ENCODE results near the gene ULK4.

Gene ULK4

DNA sequence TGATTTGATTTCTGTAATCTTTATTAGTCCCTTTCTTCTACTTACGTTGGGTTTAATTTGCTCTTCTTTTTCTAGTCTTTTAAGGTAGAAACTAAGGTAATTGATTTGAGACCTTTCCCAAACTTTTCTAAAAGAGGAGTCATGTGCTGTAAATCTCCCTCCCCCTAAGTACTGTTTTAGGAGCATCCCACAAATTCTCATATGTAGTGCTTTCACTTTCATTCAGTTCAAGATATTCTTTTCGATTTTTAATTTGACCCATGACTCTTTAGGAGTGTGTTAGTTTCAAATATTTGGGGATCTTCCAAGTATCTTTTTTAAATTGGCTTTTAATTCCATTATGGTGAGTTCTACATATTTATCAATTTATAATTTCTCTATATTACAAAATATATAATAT lies 520.8 kb downstream of the ULK4 start:
- H3K27me3 ChIP-seq (ENCODE audit: insufficient read depth, low read length, poor library complexity, severe bottlenecking), result no peaks in the 10 kb centered on the region
- H2AFZ ChIP-seq (ENCODE audit: low read length), result no peak overlapping the region
- H3K9me2 ChIP-seq (replicated peaks; ENCODE audit: low read depth, low read length), result no peaks in the 10 kb centered on the region
- H3K4me1 ChIP-seq (ENCODE audit: insufficient read depth, low read length, poor library complexity, severe bottlenecking), result peaks cover 8% of the 10 kb centered on the region
- no peaks in the 10 kb centered on the region for H3K36me3 ChIP-seq (ENCODE audit: insufficient read depth, low read length)
- H4K20me1 ChIP-seq (ENCODE audit: insufficient read depth, low read length, poor library complexity, severe bottlenecking), result no peaks in the 10 kb centered on the region
- no peaks in the 10 kb centered on the region for H3F3A ChIP-seq (ENCODE audit: low read depth)
- no peak overlapping the region for H3K4me3 ChIP-seq (ENCODE audit: low read length, poor library complexity, severe bottlenecking)
- TF ChIP-seq EZH2phosphoT487 (IDR thresholded peaks at IDR 0.05; ENCODE audit: borderline replicate concordance), result no peak
- TF ChIP-seq, protein P1, sequence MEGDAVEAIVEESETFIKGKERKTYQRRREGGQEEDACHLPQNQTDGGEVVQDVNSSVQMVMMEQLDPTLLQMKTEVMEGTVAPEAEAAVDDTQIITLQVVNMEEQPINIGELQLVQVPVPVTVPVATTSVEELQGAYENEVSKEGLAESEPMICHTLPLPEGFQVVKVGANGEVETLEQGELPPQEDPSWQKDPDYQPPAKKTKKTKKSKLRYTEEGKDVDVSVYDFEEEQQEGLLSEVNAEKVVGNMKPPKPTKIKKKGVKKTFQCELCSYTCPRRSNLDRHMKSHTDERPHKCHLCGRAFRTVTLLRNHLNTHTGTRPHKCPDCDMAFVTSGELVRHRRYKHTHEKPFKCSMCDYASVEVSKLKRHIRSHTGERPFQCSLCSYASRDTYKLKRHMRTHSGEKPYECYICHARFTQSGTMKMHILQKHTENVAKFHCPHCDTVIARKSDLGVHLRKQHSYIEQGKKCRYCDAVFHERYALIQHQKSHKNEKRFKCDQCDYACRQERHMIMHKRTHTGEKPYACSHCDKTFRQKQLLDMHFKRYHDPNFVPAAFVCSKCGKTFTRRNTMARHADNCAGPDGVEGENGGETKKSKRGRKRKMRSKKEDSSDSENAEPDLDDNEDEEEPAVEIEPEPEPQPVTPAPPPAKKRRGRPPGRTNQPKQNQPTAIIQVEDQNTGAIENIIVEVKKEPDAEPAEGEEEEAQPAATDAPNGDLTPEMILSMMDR (conservative IDR thresholded peaks at IDR 0.05; ENCODE audit: low read length), result no peak
- no peak overlapping the region for H3K4me2 ChIP-seq (ENCODE audit: low read depth, low read length, poor library complexity, severe bottlenecking)
- H3K79me2 ChIP-seq (ENCODE audit: insufficient read depth, low read length), result no peaks in the 10 kb centered on the region
- peaks cover 5% of the 10 kb centered on the region; the same call in 1 of the 2 replicates for H3K9me3 ChIP-seq (ENCODE audit: insufficient read depth, low read depth, low read length)
- H3K9ac ChIP-seq (ENCODE audit: low read depth, low read length, poor library complexity, severe bottlenecking), result no peak overlapping the region

DNA sequence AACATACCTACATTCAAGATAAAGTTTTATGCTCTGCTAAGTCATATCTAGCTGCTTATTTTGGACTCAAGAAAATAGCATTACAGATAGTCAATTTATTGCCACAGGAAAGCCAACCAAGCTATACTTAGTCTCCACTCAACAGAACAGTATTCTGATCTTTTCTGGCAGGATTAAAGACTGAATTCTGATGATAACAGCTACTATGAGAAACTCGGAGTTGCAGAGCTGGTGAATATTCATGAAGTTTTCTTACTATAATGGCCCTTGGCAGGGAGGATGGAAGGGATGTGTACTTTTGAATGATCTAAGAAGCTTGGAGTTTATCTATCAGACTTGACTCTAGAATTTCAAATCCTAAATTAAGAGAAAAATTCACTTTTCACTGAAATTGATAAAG lies 524.9 kb downstream of the ULK4 start:
- H3F3A ChIP-seq (ENCODE audit: low read depth), result no peaks in the 10 kb centered on the region
- H3K9me2 ChIP-seq (replicated peaks; ENCODE audit: low read depth, low read length), result no peaks in the 10 kb centered on the region
- no peaks in the 10 kb centered on the region for H4K20me1 ChIP-seq (ENCODE audit: insufficient read depth, low read length, poor library complexity, severe bottlenecking)
- H3K36me3 ChIP-seq (ENCODE audit: insufficient read depth, low read length), result no peaks in the 10 kb centered on the region
- H3K4me2 ChIP-seq (ENCODE audit: low read depth, low read length, poor library complexity, severe bottlenecking), result no peak overlapping the region
- no peaks in the 10 kb centered on the region for H3K27me3 ChIP-seq (ENCODE audit: insufficient read depth, low read length, poor library complexity, severe bottlenecking)
- no peak for TF ChIP-seq EZH2phosphoT487 (IDR thresholded peaks at IDR 0.05; ENCODE audit: borderline replicate concordance)
- TF ChIP-seq, protein P1 (conservative IDR thresholded peaks at IDR 0.05; ENCODE audit: low read length), result no peak
- peaks cover 5% of the 10 kb centered on the region; the same call in 1 of the 2 replicates for H3K9me3 ChIP-seq (ENCODE audit: insufficient read depth, low read depth, low read length)
- no peak overlapping the region for H2AFZ ChIP-seq (ENCODE audit: low read length)
- H3K4me1 ChIP-seq (ENCODE audit: insufficient read depth, low read length, poor library complexity, severe bottlenecking), result peaks cover 15% of the 10 kb centered on the region
- H3K79me2 ChIP-seq (ENCODE audit: insufficient read depth, low read length), result no peaks in the 10 kb centered on the region
- H3K9ac ChIP-seq (ENCODE audit: low read depth, low read length, poor library complexity, severe bottlenecking), result no peak overlapping the region
- H3K4me3 ChIP-seq (ENCODE audit: low read length, poor library complexity, severe bottlenecking), result no peak overlapping the region

DNA sequence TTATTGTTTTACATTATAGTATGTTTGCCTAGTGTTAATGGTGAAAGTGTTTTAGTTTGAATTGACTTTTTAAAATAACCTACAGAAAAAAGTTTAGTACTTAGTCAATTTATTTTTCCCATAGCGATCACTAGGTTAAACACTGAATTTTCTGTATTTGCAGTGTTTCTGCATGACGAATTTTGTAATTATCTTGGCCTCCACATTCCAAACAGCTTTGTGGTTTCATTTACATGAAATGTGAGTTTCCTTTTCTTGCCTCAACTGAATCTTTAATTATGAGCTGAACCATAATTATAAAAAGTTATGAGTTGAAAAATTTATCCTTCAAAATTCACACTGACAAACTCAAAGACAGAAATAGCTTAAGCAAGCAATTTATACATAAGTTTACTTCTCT lies 527.1 kb downstream of the ULK4 start:
- peak overlapping the region; percentile 21 for H3K4me2 ChIP-seq (ENCODE audit: low read depth, low read length, poor library complexity, severe bottlenecking)
- peaks cover 26% of the 10 kb centered on the region for H3K4me1 ChIP-seq (ENCODE audit: insufficient read depth, low read length, poor library complexity, severe bottlenecking)
- H3K9ac ChIP-seq (ENCODE audit: low read depth, low read length, poor library complexity, severe bottlenecking), result no peak overlapping the region
- no peaks in the 10 kb centered on the region for H4K20me1 ChIP-seq (ENCODE audit: insufficient read depth, low read length, poor library complexity, severe bottlenecking)
- H3F3A ChIP-seq (ENCODE audit: low read depth), result no peaks in the 10 kb centered on the region; the same call in 1 of the 2 replicates
- no peaks in the 10 kb centered on the region for H3K27me3 ChIP-seq (ENCODE audit: insufficient read depth, low read length, poor library complexity, severe bottlenecking)
- H3K79me2 ChIP-seq (ENCODE audit: insufficient read depth, low read length), result no peaks in the 10 kb centered on the region
- H3K36me3 ChIP-seq (ENCODE audit: insufficient read depth, low read length), result no peaks in the 10 kb centered on the region
- peak overlapping the region; percentile 10 for H3K4me3 ChIP-seq (ENCODE audit: low read length, poor library complexity, severe bottlenecking)
- no peaks in the 10 kb centered on the region for H3K9me2 ChIP-seq (replicated peaks; ENCODE audit: low read depth, low read length)
- H2AFZ ChIP-seq (ENCODE audit: low read length), result no peak overlapping the region; the same call in 1 of the 2 replicates
- TF ChIP-seq EZH2phosphoT487 (IDR thresholded peaks at IDR 0.05; ENCODE audit: borderline replicate concordance), result no peak
- TF ChIP-seq, protein P1 (conservative IDR thresholded peaks at IDR 0.05; ENCODE audit: low read length), result no peak
- H3K9me3 ChIP-seq (ENCODE audit: insufficient read depth, low read depth, low read length), result 0 out of 2 replicates have a peak, but pooled peaks cover 3% of the 10 kb centered on the region
